HG03060 (cell line): ENCODE results near the gene ERCC1.

ENCODE experiments used
- ATAC-seq: cut with Tn5 transposase; IDR thresholded peaks from one replicate; pipeline ENCODE4 v1.9.1; 2021; ENCODE audit warnings: low read depth, moderate number of reproducible peaks; ENCODE audit not compliant: unreplicated experiment

Gene ERCC1

DNA sequence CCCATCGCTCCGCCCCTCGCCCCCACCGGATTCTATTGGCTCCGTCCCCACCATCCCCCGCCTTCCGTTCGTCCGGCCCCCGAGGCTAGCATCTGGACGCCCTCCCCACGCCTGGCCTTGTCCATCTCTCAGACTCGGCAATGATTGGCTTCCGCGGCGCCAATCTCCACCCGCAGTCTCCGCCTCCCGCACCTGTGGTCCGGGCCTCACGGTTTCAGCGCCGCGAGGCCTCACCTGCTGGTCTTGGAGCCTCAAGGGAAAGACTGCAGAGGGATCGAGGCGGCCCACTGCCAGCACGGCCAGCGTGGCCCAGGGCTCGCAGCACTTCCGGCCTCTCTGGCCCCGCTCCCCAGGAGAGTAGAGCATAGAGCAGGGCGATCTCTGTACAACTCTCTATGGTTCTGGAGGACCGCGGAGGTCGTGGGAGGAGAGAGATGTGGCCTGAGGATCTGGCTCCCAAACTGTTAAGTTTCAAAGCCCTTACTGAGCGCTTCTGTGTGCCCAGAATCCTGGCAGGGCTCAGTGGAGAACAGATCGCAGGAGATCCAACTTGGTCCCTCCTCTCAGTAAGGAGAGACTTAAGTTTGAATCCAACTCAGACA is at the start of gene ERCC1:
TSS of gene ERCC1 (minus strand) at position 329 of the 602 bp plus-strand sequence. CDS start 543 bp downstream, outside the sequence.
- ATAC-seq, result peak; percentile 50

DNA sequence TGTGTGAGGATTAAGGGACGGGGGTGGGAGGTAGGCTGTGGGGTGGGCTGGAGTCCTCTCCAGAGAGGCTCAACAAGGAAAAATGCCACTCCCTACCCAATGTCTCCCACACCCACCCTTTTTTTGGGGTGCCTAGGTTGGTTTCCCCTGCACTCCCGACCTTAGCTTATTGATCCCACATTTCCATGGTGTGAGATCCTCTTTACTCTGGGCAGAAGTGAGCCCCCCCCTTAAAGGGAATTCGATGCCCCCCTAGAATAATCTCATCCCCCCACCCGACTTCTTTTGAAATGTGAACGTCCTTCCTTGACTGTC is 49.6 kb upstream of the ERCC1 start:
- no peak for ATAC-seq

DNA sequence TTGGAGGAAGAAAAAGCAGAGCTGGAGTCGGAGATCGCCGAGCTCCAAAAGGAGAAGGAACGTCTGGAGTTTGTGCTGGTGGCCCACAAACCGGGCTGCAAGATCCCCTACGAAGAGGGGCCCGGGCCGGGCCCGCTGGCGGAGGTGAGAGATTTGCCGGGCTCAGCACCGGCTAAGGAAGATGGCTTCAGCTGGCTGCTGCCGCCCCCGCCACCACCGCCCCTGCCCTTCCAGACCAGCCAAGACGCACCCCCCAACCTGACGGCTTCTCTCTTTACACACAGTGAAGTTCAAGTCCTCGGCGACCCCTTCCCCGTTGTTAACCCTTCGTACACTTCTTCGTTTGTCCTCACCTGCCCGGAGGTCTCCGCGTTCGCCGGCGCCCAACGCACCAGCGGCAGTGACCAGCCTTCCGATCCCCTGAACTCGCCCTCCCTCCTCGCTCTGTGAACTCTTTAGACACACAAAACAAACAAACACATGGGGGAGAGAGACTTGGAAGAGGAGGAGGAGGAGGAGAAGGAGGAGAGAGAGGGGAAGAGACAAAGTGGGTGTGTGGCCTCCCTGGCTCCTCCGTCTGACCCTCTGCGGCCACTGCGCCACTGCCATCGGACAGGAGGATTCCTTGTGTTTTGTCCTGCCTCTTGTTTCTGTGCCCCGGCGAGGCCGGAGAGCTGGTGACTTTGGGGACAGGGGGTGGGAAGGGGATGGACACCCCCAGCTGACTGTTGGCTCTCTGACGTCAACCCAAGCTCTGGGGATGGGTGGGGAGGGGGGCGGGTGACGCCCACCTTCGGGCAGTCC is 49.0 kb upstream of the ERCC1 start:
- no peak for ATAC-seq

DNA sequence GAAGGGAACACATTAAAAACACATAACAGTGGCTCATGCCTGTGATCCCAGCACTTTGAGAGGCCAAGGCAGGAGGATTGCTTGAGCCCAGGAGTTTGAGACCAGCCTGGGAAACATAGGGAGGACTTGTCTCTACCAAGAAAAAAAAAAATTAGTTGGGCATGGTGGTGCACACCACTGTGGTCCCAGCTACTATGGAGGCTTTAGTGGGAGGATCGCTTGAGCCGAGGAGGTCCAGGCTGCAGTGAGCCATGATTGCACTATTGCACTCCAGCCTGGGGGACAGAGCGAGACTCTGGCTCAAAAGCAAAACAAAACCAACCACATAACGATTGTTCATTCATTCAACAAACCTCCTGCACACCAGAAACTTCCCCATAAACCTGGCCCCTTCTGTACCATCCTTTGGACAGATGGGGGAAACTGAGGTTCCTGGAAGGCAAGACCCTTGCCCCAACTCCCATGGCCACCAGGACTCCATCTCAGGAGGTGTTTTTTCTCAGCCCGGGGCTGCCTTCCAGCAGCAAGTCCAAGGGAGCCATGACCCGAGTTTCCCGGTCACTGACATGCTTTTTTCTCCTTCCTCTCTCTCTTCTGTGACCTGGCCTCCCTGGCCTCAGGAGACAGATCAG is 48.3 kb upstream of the ERCC1 start:
- ATAC-seq, result no peak

DNA sequence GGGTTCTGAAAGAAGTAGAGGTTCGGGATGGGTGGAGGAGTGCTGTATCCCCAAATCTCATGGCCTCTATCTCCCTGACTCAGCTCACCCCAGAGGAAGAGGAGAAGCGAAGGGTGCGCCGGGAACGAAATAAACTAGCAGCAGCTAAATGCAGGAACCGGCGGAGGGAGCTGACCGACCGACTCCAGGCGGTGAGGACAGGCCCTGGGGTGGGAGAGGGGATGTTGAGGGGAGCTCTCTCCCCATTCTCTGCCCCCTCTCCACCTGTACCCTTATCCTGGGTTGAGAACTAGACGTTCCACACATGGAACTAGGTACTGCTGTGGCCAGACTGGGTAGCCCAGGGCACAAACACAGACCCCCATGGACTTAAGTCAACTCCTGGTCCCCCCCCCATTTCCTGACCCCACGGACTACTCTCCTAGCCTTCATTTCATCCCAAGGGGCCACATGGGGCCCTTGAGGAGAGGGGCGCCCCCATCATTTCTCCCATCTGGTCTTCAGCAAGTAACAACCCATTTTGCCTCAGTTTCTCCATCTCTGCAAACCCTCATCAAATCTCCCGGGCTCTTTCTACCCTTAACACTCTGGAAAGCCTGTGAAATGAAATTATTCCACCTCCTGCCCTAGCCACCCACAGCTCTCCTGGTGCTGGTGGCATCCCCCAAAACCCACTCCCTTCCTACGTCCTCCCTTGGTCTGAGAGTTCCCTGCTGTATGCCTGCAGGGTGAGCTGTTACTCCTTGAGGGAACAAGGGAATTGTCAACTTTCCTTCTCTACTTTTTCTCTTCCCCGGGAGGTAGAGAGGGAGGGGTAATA is 47.6 kb upstream of the ERCC1 start:
- ATAC-seq, result no peak

DNA sequence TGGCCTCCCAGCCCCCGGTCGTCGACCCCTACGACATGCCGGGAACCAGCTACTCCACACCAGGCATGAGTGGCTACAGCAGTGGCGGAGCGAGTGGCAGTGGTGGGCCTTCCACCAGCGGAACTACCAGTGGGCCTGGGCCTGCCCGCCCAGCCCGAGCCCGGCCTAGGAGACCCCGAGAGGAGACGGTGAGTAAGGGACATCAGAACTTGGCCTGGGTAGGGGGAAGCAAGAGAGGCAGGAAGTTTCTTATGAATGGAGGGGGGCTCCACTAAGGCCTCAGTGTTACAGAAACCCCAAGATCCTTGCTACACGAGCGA is 47.0 kb upstream of the ERCC1 start:
- ATAC-seq, result no peak

- ATAC-seq, result no peak
Observed at GRCh38 chr19:45469945-45470761, 46.4 kb upstream of the ERCC1 start.

GRCh38 chr19:45469132-45469944 is 45.6 kb upstream of the ERCC1 start:
- peak; percentile 31 for ATAC-seq

DNA sequence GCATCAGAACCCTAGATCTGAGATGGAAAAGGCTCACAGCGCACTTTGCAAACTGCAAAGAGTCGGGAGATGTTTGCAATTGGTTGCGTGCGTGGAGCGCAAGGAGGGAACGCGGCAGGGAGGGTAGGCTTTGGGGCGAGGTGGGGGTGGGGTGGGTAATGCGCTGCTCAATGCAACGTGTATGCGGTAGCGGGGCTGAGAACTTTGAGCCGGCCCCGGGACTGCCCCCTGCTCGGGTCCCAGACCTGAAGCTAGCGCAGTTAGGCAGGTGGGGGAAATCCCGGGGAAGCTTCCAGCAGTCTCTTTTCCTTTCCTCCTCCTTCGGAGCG is 45.0 kb upstream of the ERCC1 start:
- ATAC-seq, result peak; percentile 11

DNA sequence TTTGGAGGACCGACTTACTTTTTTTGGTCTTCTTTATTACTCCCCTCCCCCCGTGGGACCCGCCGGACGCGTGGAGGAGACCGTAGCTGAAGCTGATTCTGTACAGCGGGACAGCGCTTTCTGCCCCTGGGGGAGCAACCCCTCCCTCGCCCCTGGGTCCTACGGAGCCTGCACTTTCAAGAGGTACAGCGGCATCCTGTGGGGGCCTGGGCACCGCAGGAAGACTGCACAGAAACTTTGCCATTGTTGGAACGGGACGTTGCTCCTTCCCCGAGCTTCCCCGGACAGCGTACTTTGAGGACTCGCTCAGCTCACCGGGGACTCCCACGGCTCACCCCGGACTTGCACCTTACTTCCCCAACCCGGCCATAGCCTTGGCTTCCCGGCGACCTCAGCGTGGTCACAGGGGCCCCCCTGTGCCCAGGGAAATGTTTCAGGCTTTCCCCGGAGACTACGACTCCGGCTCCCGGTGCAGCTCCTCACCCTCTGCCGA is 44.5 kb upstream of the ERCC1 start:
- ATAC-seq, result no peak

DNA sequence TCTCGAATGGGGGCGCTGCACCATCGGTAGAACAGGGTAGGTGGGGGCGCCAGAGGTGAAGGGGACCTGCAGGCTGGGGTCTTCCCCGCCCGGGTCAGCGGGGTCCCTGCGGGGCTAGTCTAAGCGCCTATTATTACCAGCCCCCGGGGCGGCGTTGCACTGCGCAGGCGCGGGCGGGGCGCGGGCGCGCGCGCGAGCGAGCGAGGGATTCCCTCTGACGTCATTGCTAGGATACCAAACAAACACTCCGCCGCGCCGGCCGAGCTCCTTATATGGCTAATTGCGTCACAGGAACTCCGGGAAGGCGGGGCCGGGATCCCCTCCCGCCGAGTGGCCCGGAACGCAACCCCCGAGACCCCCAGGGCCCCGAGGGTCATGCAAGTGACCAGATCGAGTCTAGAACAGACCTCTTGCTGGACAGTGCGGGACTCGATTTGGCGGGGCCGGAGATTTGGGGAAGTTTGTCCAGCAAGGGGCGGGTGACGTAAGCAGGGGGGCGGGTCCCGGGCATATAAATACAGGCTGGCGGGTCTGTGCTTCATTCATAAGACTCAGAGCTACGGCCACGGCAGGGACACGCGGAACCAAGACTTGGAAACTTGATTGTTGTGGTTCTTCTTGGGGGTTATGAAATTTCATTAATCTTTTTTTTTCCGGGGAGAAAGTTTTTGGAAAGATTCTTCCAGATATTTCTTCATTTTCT is 43.9 kb upstream of the ERCC1 start, which contains the start of gene FOSB:
TSS of gene FOSB (plus strand) at position 541 of the 703 bp plus-strand sequence. CDS start 591 bp downstream, outside the sequence.
- ATAC-seq, result peak; percentile 42

DNA sequence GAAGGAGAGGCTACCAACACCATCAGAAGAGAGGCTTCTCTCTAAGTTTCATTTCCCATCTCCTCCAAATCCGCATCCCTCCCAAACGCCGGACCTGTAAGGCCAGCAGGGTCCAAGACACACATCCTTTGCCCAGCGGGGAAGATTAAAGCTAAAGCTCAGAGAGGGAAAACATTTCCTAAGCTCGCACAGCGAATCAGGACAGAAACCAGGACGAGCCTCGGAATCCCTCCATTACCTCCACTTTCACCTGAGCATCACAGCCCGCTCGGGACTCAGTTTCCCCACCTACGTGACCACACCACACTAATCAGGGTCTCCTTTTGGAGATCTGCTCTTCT is 43.4 kb upstream of the ERCC1 start:
- ATAC-seq, result peak; percentile 3

GRCh38 chr19:45464852-45465441 is 41.2 kb upstream of the ERCC1 start:
- no peak for ATAC-seq

- no peak for ATAC-seq
Observed at GRCh38 chr19:45464274-45464673, 40.6 kb upstream of the ERCC1 start.

DNA sequence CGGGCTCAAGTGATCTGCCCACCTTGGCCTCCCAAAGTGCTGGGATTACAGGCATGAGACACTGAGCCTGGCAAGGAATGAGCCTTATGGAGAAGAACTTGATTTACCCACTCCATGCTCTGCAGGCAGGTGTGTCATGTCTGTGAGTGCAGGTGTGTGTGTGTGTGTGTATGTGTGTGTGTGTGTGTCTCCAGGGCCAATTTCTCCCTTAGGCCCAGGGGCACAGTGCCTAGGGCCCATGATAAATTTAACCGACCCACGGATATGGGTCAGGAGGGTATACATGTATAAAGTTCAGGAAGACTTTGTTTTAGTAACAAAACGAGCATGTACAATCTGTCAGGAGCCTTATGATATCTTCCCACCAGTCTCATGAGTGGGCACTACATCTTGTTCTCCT is 39.5 kb upstream of the ERCC1 start:
- no peak for ATAC-seq

DNA sequence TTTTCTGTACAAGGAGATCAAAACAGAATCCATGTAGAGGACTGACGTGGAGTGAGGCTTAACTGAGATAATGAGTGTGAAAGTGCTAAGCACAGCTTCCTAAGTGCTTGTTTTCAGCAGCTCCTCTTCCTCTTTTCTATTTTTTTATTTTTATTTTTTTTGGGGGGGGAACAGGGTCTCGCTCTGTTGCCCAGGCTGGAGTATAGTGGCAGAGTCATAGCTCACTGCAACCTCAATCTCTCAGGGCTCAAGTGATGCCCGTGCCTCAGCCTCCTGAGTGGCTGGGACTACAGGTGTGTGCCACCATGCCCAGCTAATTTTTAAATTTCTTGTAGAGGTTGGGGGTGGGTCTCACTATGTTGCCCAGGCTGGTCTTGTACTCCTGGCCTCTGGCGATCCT is 38.5 kb upstream of the ERCC1 start:
- no peak for ATAC-seq

GRCh38 chr19:45460807-45461347 is 37.2 kb upstream of the ERCC1 start:
- ATAC-seq, result no peak

DNA sequence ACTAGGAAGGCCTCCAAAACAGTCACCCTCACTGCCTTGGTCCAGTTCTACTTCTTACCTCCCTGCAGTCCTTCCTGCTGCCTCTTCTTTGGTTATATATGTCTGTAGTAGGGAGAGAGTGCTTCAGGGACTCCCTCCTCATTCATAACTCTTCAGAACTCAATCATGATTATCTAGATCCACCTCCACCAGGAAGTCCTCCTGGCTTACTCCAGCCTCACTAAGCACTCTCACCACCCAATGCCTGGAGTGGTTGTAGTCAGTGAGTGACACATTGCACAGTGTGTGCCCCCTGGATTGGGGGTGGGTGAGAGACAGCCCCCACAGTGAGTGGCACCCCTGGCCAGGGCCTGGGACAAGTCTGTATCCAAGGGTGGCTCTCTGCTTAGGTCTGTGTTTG is 34.1 kb upstream of the ERCC1 start:
- no peak for ATAC-seq
